ENCODE measurements around the gene MX1. TPM values are rescaled to one million over a fixed set of nuclear protein-coding genes. Genes with fewer than 3 reads are reported as not detected.

MX1 gene
- total RNA-seq, 4 donors from 2014 or later, result 10.5 to 23.8 (median 17.3) TPM

DNA sequence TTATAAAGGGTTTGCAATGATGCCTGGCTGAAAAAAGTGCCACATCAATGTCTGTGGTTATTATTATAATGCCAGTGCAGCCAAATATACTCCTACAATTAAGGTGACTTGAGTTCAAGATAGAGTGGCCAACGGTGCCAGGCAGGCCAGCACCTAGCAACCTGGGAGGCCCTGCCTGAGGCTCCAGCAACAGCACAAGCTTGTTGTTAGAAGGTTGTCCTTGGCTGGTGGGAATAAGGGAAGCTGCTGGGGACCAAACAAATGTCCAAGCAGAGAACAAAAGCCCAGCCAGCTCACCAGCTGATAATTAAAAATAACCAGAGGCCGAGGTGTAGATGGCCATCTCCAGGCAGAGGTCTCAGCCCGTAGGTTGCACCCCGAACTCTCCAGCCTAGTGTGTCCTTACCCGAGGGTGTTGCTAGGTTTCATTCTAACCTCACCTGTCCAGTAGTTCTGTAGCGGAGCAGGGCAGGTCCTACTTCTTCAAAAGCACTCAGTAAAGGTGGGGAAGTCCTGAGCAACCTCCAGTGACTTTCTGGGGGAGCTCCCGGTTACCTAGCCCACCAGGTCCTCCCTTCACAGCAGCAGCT is 80.1 kb downstream of the MX1 start:
- TF ChIP-seq POLR2A (IDR thresholded peaks at IDR 0.05) (no peak), EP300 (IDR thresholded peaks at IDR 0.05) (no peak)
- TF ChIP-seq, protein P1, sequence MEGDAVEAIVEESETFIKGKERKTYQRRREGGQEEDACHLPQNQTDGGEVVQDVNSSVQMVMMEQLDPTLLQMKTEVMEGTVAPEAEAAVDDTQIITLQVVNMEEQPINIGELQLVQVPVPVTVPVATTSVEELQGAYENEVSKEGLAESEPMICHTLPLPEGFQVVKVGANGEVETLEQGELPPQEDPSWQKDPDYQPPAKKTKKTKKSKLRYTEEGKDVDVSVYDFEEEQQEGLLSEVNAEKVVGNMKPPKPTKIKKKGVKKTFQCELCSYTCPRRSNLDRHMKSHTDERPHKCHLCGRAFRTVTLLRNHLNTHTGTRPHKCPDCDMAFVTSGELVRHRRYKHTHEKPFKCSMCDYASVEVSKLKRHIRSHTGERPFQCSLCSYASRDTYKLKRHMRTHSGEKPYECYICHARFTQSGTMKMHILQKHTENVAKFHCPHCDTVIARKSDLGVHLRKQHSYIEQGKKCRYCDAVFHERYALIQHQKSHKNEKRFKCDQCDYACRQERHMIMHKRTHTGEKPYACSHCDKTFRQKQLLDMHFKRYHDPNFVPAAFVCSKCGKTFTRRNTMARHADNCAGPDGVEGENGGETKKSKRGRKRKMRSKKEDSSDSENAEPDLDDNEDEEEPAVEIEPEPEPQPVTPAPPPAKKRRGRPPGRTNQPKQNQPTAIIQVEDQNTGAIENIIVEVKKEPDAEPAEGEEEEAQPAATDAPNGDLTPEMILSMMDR (IDR thresholded peaks at IDR 0.05), result no peak
- Histone ChIP-seq H3K36me3 (no peaks in the 10 kb centered on the region), H3K27me3 (peaks cover 0 to 48% of the 10 kb centered on the region in 2 donors), H3K4me3 (peak overlapping the region in 1 of 4 donors; percentile 33), H3K9me3 (no peaks in the 10 kb centered on the region), H3K27ac (peak overlapping the region in 1 of 4 donors; percentile 34), H3K4me1 (peaks cover 0 to 20% (median 2%) of the 10 kb centered on the region in 4 donors)
- DNase-seq (ENCODE audit: low spot score in 2 of 2), result no peak
- WGBS, 2 donors, result 79 to 82% methylated on average over 5 to 7 of the region's 7 CpGs

DNA sequence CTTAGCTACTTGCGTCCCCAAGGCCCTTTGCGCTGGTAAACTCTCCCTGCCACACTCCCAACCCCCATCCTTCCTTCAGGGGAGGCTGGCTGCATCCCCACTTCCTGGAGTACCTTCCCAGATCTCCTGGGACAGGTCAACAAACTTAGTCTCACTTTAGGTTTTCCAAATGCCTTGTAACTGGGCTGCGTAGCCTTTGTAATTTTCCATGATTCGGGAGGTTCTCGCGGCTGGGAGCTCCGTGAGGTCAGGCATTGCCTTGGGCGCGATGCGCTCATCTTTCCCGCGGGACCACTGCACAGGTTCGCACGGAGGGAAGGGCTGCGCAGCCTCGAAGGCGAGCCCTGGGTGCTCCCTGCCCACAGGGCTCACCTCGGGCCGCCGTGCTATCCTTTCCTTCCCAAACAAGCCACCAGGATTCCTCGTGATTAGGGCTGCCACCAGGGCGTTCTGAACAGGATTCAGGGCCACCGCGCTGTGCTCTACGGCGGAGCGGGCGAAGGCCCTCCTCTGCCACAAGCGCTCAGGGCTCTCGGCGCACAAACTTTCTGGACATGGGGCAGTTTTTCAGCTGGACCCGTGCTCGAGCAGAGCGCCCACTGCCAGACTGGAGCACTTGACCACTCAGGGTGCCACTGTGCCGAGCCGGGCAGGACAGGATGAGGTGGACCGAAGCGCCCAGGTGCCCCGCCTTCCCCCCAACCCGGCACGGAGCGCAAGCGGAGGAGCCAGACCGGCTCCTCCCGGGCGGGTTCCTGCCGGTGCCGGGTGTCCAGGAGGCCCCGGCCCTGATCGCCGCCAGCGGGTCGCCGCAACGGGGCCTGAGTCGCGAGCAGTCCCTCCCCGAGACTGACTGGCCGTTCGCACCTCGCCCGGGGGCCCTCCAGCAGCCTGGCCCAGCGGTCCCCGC is 80.8 kb downstream of the MX1 start:
- Histone ChIP-seq H3K4me3 (peak overlapping the region in 2 of 4 donors; percentile 23 to 33), H3K27ac (peak overlapping the region in 1 of 4 donors; percentile 51)
- no peak for TF ChIP-seq POLR2A (IDR thresholded peaks at IDR 0.05)
- TF ChIP-seq, protein P1 (IDR thresholded peaks at IDR 0.05), result no peak
- TF ChIP-seq EP300 (IDR thresholded peaks at IDR 0.05), result no peak

DNA sequence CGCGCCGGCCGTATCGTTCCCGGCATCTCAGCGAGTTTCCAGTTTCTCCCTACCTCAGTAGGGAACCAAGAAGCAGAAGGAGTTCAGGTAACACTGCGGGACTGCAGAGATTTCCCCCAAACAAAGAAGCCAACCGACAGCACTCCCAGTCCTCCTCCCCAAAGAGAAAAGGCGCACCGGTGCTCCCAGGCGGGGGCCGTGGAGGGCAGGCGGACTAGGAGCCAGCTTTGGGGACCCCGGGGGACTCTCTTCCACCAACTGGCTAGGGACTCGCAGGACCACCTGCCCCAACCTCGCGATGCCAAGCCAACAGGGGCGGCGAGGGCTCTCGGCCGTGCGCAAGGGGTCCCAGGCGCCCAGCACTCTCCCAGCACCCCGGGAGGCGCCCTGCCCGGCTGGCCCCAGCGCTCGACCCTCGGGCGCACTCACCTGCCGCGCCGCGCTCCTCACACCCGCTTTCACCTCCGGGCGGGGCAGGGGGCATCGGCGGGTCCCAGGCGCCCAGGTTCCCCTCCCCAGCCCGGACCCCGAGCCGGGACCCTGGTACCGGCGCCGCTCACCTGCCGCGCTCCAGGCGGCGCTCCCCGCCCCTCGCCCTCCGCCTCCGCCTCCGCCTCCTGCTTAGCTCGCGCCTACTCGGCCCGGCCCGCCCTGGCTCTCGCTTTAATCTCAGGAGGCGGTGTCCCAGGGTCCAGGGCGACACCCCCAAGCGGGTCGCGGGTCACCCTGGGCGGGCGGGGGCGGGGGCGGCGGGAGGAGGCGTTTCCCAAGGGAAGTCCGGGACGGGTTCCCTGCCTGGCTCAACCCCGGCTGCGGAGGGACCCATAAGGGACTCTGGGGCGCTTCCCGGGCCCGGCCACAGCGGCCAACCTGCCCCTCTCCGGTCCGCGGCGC is 81.7 kb downstream of the MX1 start, which contains the start of gene TMPRSS2:
Gene TMPRSS2 (minus strand): TSS at position 638 of the 894 bp plus-strand sequence. CDS start 10,025 bp downstream, outside the sequence.
- Histone ChIP-seq H3K4me1 (peaks cover 0 to 20% (median 2%) of the 10 kb centered on the region in 4 donors), H3K9me3 (no peaks in the 10 kb centered on the region), H3K27ac (peak within 1 kb of the TSS in 1 of 4 donors; percentile 51), H3K27me3 (peaks cover 0 to 52% of the 10 kb centered on the region in 2 donors), H3K36me3 (no peaks in the 10 kb centered on the region), H3K4me3 (peak within 1 kb of the TSS in 2 of 4 donors; percentile 23 to 33)
- DNase-seq (ENCODE audit: low spot score in 2 of 2), result no peak
- no peak for TF ChIP-seq EP300 (IDR thresholded peaks at IDR 0.05)
- no peak for TF ChIP-seq POLR2A (IDR thresholded peaks at IDR 0.05)
- TF ChIP-seq, protein P1 (IDR thresholded peaks at IDR 0.05), result no peak
- 2 to 3% methylated on average over 44 to 63 of the region's 85 CpGs for WGBS, 2 donors

More for the DNA sequence above, 80.8 kb downstream of the MX1 start:
- Histone ChIP-seq H3K27me3 (peaks cover 0 to 48% of the 10 kb centered on the region in 2 donors), H3K36me3 (no peaks in the 10 kb centered on the region), H3K4me1 (peaks cover 0 to 20% (median 2%) of the 10 kb centered on the region in 4 donors), H3K9me3 (no peaks in the 10 kb centered on the region)
- no peak for DNase-seq (ENCODE audit: low spot score in 2 of 2)
- 10 to 22% methylated on average over 11 to 48 of the region's 64 CpGs for WGBS, 2 donors

DNA sequence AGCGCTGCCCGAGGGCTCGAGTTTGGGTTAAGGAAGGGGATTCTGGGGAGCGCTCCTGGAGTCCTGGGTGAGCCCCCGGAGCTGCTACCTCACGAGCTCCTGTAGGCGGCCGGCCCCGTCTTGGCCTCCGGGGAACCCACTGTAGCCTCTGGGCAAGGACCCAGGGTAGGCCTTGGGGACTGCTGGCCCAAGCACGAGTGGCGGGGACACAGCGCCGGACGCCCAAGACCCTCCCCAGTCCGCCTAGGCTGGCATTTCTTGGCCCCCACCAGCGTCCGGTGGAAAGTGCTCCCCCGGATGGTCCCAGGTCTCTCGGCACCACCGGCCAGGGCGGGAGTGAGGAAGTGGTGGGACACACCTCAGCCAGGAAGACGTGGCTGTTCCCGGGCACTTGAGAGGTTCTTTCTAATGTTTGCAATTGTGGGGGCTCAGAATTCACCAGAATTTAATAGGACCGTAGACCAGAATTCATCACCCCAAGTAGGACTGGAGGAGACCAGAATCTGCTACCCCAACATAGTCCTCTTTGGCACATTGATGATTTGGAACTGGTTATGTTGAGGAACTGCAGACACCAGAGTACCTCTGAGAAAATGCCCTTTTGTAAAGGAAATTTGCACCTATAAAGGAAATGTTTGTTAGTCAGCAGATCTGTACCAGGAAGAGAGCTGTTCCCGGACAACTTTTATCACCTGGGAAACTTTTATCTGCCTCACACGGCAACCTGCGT is 82.5 kb downstream of the MX1 start:
- Histone ChIP-seq H3K9me3 (no peaks in the 10 kb centered on the region), H3K4me1 (peaks cover 0 to 20% (median 2%) of the 10 kb centered on the region in 4 donors), H3K27ac (peak overlapping the region in 1 of 4 donors; percentile 51), H3K27me3 (peaks cover 0 to 52% of the 10 kb centered on the region in 2 donors), H3K36me3 (no peaks in the 10 kb centered on the region), H3K4me3 (peak overlapping the region in 1 of 4 donors; percentile 23)
- TF ChIP-seq, protein P1 (IDR thresholded peaks at IDR 0.05), result no peak
- TF ChIP-seq EP300 (IDR thresholded peaks at IDR 0.05) (no peak), POLR2A (IDR thresholded peaks at IDR 0.05) (no peak)
- WGBS, 2 donors, result 6 to 14% methylated on average over 17 to 21 of the region's 28 CpGs
- DNase-seq (ENCODE audit: low spot score in 2 of 2), result no peak

Other genes with a start within 250 kb of the MX1 start
- gene FAM3B, start 109.4 kb upstream of the MX1 start, total RNA-seq, result not detected
- 10 to 100 TPM in 2 of 4 donors, 1 to 10 TPM in 2; 6.7 to 17.5 (median 9.5) TPM for gene MX2, start 64.2 kb upstream of the MX1 start, total RNA-seq
- gene TMPRSS2, start 81.9 kb downstream of the MX1 start, total RNA-seq, result not detected

Measured in tibial nerve (tissue), 4 donors.